Measurements from ENCODE around the gene RSAD2.

DNA sequence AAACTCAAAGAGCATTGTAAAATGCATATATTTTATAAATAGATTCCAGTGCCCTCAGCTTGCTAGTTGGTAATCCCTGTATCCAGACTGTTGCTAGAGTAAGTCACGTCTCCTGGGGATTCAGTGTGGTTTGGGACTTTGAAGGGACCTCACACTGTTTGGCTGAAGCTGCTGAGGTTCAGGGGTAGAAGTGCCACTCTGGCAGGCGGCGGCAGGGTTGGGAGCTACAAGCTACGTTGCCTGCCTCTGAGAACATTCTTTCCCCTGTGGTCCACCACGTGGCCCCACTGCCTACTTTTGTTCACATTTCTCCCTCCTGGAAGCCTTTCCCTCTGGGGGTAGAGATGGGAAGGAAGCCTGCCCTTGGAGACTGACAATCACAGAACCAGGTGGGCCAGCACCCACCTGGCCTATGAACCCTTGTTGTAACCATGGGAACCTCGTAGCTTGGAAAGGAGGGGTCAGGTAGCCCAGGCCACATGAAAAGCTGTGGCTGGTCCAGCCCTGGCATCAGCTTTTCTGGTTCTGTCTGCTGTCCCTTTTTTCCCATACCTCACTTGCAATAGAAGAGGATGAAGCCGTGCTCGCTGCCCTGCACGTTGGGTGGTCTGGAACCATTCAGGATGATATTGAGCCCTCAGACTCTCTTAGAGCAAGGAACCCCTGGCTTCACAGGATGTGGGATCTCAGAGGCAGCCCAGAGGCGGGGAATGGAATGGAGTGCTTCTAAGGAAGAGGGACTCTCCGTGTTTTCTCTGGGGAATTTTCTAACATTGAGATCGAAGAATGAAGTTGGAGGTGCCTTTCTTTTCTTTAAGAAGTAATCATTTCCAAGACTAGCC, 42.5 kb downstream of the RSAD2 start:
- TF ChIP-seq POLR2AphosphoS5 (IDR thresholded peaks at IDR 0.05) (no peak), POLR2A (IDR thresholded peaks at IDR 0.05) (no peak)
- TF ChIP-seq, protein P1, sequence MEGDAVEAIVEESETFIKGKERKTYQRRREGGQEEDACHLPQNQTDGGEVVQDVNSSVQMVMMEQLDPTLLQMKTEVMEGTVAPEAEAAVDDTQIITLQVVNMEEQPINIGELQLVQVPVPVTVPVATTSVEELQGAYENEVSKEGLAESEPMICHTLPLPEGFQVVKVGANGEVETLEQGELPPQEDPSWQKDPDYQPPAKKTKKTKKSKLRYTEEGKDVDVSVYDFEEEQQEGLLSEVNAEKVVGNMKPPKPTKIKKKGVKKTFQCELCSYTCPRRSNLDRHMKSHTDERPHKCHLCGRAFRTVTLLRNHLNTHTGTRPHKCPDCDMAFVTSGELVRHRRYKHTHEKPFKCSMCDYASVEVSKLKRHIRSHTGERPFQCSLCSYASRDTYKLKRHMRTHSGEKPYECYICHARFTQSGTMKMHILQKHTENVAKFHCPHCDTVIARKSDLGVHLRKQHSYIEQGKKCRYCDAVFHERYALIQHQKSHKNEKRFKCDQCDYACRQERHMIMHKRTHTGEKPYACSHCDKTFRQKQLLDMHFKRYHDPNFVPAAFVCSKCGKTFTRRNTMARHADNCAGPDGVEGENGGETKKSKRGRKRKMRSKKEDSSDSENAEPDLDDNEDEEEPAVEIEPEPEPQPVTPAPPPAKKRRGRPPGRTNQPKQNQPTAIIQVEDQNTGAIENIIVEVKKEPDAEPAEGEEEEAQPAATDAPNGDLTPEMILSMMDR (IDR thresholded peaks at IDR 0.05): no peak
